ENCODE measurements around the gene RBM33. TPM values are rescaled to one million over a fixed set of nuclear protein-coding genes. Genes with fewer than 3 reads are reported as not detected.

Gene RBM33
- total and polyA plus RNA-seq, 2 of the 8 experiments (the other 6 are each of a cell fraction or from before 2014, with no cell fraction given): 16.5 to 64.6 TPM

DNA sequence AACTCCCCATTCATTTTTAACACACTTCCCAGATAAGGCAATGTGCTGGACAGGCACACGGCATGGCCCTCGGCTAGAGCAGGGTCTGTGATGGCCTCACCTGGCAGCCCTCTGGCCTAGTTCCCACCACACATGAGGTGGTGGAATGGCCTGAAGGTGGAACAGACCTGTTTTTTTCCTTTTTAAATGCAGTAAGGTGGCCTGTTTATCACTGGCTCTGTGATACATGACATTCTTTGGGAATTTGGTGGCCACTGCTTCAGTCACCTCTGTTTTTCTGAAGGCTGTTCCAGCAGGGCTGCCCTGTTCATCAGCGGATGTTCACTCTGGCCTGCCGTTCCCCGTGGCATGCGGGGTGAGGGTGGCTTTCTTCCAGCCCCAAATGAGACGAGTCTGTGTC is 131.2 kb downstream of the RBM33 start:
- FAIRE-seq: no peak
- TF ChIP-seq SUZ12 (IDR thresholded peaks at IDR 0.05; ENCODE audit: low read length): no peak
- no peak for TF ChIP-seq SP1 (IDR thresholded peaks at IDR 0.05; ENCODE audit: low read depth, low read length)
- no peak for TF ChIP-seq RXRA (IDR thresholded peaks at IDR 0.05; ENCODE audit: insufficient read depth, low read depth, low read length)
- TF ChIP-seq ASH2L (IDR thresholded peaks at IDR 0.05; ENCODE audit: low read length): no peak
- no peak for TF ChIP-seq SP2 (IDR thresholded peaks at IDR 0.05; ENCODE audit: low read length)
- TF ChIP-seq KDM5A (IDR thresholded peaks at IDR 0.05; ENCODE audit: low read length): no peak

More for the DNA sequence above, 131.2 kb downstream of the RBM33 start:
- Histone ChIP-seq H4K91ac (replicated peaks; ENCODE audit: insufficient read length, low read length) (no peak overlapping the region), H4K20me1 (replicated peaks in 1 of 2; ENCODE audit: control insufficient read depth in 1 of 2, insufficient read depth in 2 of 2, low read length in 2 of 2) (peaks cover 3 to 6% of the 10 kb centered on the region in 2 experiments), H3K18ac (ENCODE audit: extremely low read depth, low read length) (no peak overlapping the region), H3K27me3 (replicated peaks in 1 of 4; ENCODE audit: control insufficient read depth in 3 of 4, extremely low read depth in 1 of 4, insufficient read depth in 3 of 4, low read length in 3 of 4) (no peaks in the 10 kb centered on the region), H2BK120ac (replicated peaks; ENCODE audit: low read depth, low read length) (no peak overlapping the region), H2BK15ac (ENCODE audit: low read length) (no peak overlapping the region), H2AFZ (ENCODE audit: low read length) (no peak overlapping the region), H3K4me2 (ENCODE audit: insufficient read depth in 1 of 2, low read depth in 2 of 2, low read length in 2 of 2) (no peak overlapping the region), H3K9ac (replicated peaks in 1 of 4; ENCODE audit: extremely low read depth in 1 of 4, low read depth in 3 of 4, low read length in 3 of 4) (no peak overlapping the region), H3K9me3 (ENCODE audit: insufficient read depth in 2 of 2, low read depth in 1 of 2, low read length in 1 of 2) (no peaks in the 10 kb centered on the region), H2BK5ac (ENCODE audit: low read depth, low read length) (no peak overlapping the region), H3K79me2 (ENCODE audit: control insufficient read depth in 1 of 2, insufficient read depth in 2 of 2, low read length in 2 of 2) (no peaks in the 10 kb centered on the region), H4K8ac (ENCODE audit: extremely low read depth, insufficient read depth, low read length) (no peak overlapping the region), H2AK5ac (ENCODE audit: low read depth, low read length) (no peak overlapping the region), H4K5ac (ENCODE audit: insufficient read length, low read depth, low read length) (no peak overlapping the region), H3K27ac (ENCODE audit: low read depth, low read length) (no peak overlapping the region), H3K23ac (ENCODE audit: insufficient read length) (no peak overlapping the region), H3K4me1 (replicated peaks in 1 of 4; ENCODE audit: control insufficient read depth in 3 of 4, insufficient read depth in 4 of 4, low read length in 3 of 4) (no peaks in the 10 kb centered on the region), H3K23me2 (ENCODE audit: low read depth, low read length) (no peaks in the 10 kb centered on the region), H3K79me1 (ENCODE audit: low read depth, low read length) (peaks cover 7% of the 10 kb centered on the region; the same call in 1 of the 2 replicates), H3K4ac (replicated peaks; ENCODE audit: insufficient read length, low read depth, low read length) (no peak overlapping the region), H3K36me3 (ENCODE audit: control insufficient read depth in 2 of 4, insufficient read depth in 4 of 4, low read length in 3 of 4) (peaks cover 7 to 36% (median 27%) of the 10 kb centered on the region in 4 experiments; a peak in 6 of 8 replicates), H2BK20ac (ENCODE audit: low read length) (no peak overlapping the region), H3K4me3 (ENCODE audit: extremely low read depth in 1 of 4, insufficient read depth in 2 of 4, low read depth in 3 of 4, low read length in 4 of 4) (no peak overlapping the region), H3K56ac (replicated peaks; ENCODE audit: insufficient read length, low read depth, low read length) (no peak overlapping the region), H3K14ac (ENCODE audit: insufficient read length) (no peak overlapping the region), H2BK12ac (ENCODE audit: low read depth, low read length) (no peak overlapping the region)
- DNase-seq (ENCODE audit: low read depth in 1 of 2, low spot score in 2 of 2): no peak
- POLR2A ChIA-PET (ENCODE audit: partially characterized antibody): no interaction called here
- 96% methylated on average over 7 of the region's 7 CpGs; no CpG with 5 or more reads in 1 of the 2 experiments for WGBS, 2 experiments (ENCODE audit: extremely low coverage in 1 of 2, insufficient coverage in 1 of 2, insufficient read length in 1 of 2, insufficient replicate concordance in 2 of 2, low coverage in 1 of 2, low lambda C conversion rate in 2 of 2, missing lambda C conversion rate in 1 of 2)
- CTCF ChIA-PET (ENCODE audit: partially characterized antibody): interaction anchor here (0.7 to 1.4 kb wide), 2 partner anchors 9 to 10 kb away, joined by 3 to 5 read pairs; no protein-coding TSS in a partner anchor
